Activated CD8-positive, alpha-beta memory T cell treated with anti-CD3 and anti-CD28 coated beads for 1 hour (primary cell): ENCODE results near the gene PTPRB.

Experiments
- DNase-seq, 2 donors: peaks; one replicate each; pipeline ENCODE4 v3.0.0-alpha.2; 2020; ENCODE audit warnings: low read depth in 1 of 2; ENCODE audit errors: extremely low read depth in 1 of 2

Gene PTPRB

GRCh38 chr12:70644861-70645260 lies 7.6 kb upstream of the PTPRB start:
- no peak for DNase-seq

- no peak for DNase-seq
Observed at GRCh38 chr12:70643939-70644338, 6.7 kb upstream of the PTPRB start.

GRCh38 chr12:70641691-70642090 lies 4.5 kb upstream of the PTPRB start:
- no peak for DNase-seq

- no peak for DNase-seq
Observed at GRCh38 chr12:70640901-70641300, 3.7 kb upstream of the PTPRB start.

GRCh38 chr12:70639535-70639934 lies 2.3 kb upstream of the PTPRB start:
- DNase-seq: no peak

GRCh38 chr12:70638639-70639360 lies 1.6 kb upstream of the PTPRB start:
- DNase-seq: no peak

GRCh38 chr12:70635755-70636154 lies 1.5 kb downstream of the PTPRB start:
- DNase-seq: no peak

- DNase-seq: no peak
Observed at GRCh38 chr12:70628701-70629480, 8.3 kb downstream of the PTPRB start.

GRCh38 chr12:70627677-70628076 lies 9.6 kb downstream of the PTPRB start:
- DNase-seq: no peak

- DNase-seq: no peak
Observed at GRCh38 chr12:70626180-70626579, 11.0 kb downstream of the PTPRB start.

GRCh38 chr12:70619471-70620152 lies 17.6 kb downstream of the PTPRB start:
- no peak for DNase-seq

GRCh38 chr12:70618371-70618770 lies 18.9 kb downstream of the PTPRB start:
- no peak for DNase-seq

- no peak for DNase-seq
Observed at GRCh38 chr12:70617450-70617849, 19.8 kb downstream of the PTPRB start.

- no peak for DNase-seq
Observed at GRCh38 chr12:70615174-70615866, 21.9 kb downstream of the PTPRB start.

- no peak for DNase-seq
Observed at GRCh38 chr12:70609739-70610491, 27.3 kb downstream of the PTPRB start.

- no peak for DNase-seq
Observed at GRCh38 chr12:70609203-70609602, 28.0 kb downstream of the PTPRB start.

GRCh38 chr12:70608184-70608583 lies 29.0 kb downstream of the PTPRB start:
- no peak for DNase-seq

- no peak for DNase-seq
Observed at GRCh38 chr12:70607107-70607506, 30.1 kb downstream of the PTPRB start.

- no peak for DNase-seq
Observed at GRCh38 chr12:70605976-70606375, 31.3 kb downstream of the PTPRB start.

- no peak for DNase-seq
Observed at GRCh38 chr12:70604662-70605061, 32.6 kb downstream of the PTPRB start.
